GM12878 (cell line): ENCODE measurements around the gene LIMA1.
"Not testable (repeated sequence)": the region's sequence is repeated elsewhere in the genome, so short reads cannot be mapped to it uniquely, and the experiment has no call there.

Source experiments
- BHLHE40 ChIP-seq, 2 experiments: fragments of 450-650 bp in 1 of 2; IDR thresholded peaks; 2 replicates each; pipeline ENCODE4 v1.6.1; 2011 to 2017; ENCODE audit warnings: low read depth in 2 of 2, borderline replicate concordance in 1 of 2, improper control_type of control experiment in 1 of 2, low read length in 1 of 2, mild to moderate bottlenecking in 1 of 2
- CBX5 ChIP-seq: sonication (generic); IDR thresholded peaks from 2 replicates; pipeline ENCODE4 v1.6.1; 2016; ENCODE audit warnings: low read depth, moderate library complexity, mild to moderate bottlenecking, inconsistent platforms
- CEBPB ChIP-seq, 2 experiments: fragments of 150-350 bp in 1 of 2; IDR thresholded peaks; 2 replicates each; pipeline ENCODE4 v1.6.1; 2012 to 2014; ENCODE audit warnings: low read depth in 2 of 2, low read length in 2 of 2, borderline replicate concordance in 1 of 2, inconsistent platforms in 1 of 2
- EP300 ChIP-seq, 2 experiments: fragments of 150-350 bp in 1 of 2; IDR thresholded peaks; 2 replicates each; pipeline ENCODE4 v1.6.1; 2011 to 2012; ENCODE audit warnings: low read depth in 2 of 2, low read length in 2 of 2, borderline replicate concordance in 1 of 2, improper control_type of control experiment in 1 of 2, inconsistent platforms in 1 of 2; ENCODE audit not compliant: control insufficient read depth in 1 of 2
- EZH2 ChIP-seq: IDR thresholded peaks from 2 replicates; pipeline ENCODE4 v1.6.1; 2012; ENCODE audit warnings: low read depth, mild to moderate bottlenecking, control low read depth, inconsistent platforms, low read length, borderline replicate concordance; ENCODE audit not compliant: control insufficient read depth
- MYC ChIP-seq: IDR thresholded peaks from 2 replicates; pipeline ENCODE4 v1.6.1; 2011; ENCODE audit warnings: mild to moderate bottlenecking, low read length, moderate library complexity, inconsistent platforms; ENCODE audit not compliant: insufficient read depth, insufficient replicate concordance, insufficient read length, severe bottlenecking
- POLR2A ChIP-seq: IDR thresholded peaks from 2 replicates; pipeline ENCODE4 v1.6.1; 2011; ENCODE audit warnings: low read depth, mild to moderate bottlenecking, low read length
- SIN3A ChIP-seq: IDR thresholded peaks from 2 replicates; pipeline ENCODE4 v1.6.1; 2012; ENCODE audit warnings: low read depth, low read length, improper control_type of control experiment
- ZZZ3 ChIP-seq: IDR thresholded peaks from 2 replicates; pipeline ENCODE4 v1.6.1; 2011; ENCODE audit warnings: low read depth; ENCODE audit not compliant: control insufficient read depth, insufficient read length
- TF ChIP-seq, protein P1 (sequence below): fragments of 450-650 bp; IDR thresholded peaks from 2 replicates; pipeline ENCODE4 v1.6.1; 2017; ENCODE audit warnings: mild to moderate bottlenecking, low read depth, inconsistent platforms; ENCODE audit not compliant: poor library complexity, severe bottlenecking
- TF ChIP-seq, protein P2 (sequence below): fragments of 450-650 bp; formaldehyde crosslinking; IDR thresholded peaks from 2 replicates; pipeline ENCODE4 v1.4.0; 2020; ENCODE audit warnings: mild to moderate bottlenecking, moderate library complexity
- TF ChIP-seq, protein P3 (sequence below): IDR thresholded peaks from 2 replicates; pipeline ENCODE4 v1.6.1; 2011; ENCODE audit warnings: borderline replicate concordance, low read depth, mild to moderate bottlenecking, moderate library complexity, mixed read lengths, low read length; ENCODE audit not compliant: insufficient read depth; ENCODE audit errors: extremely low read length
- TF ChIP-seq, protein P4 (sequence below): fragments of 450-650 bp; conservative IDR thresholded peaks from 2 replicates; pipeline ENCODE4 v1.6.1; 2017; ENCODE audit warnings: mild to moderate bottlenecking, moderate library complexity
- TF ChIP-seq, protein P5 (sequence below), 3 experiments: IDR thresholded peaks in 2 of 3; conservative IDR thresholded peaks in 1 of 3; 2 replicates each; pipeline ENCODE4 v1.5.1; 2011; ENCODE audit warnings: low read depth in 3 of 3, low read length in 3 of 3, mild to moderate bottlenecking in 3 of 3, control low read depth in 2 of 3, moderate library complexity in 2 of 3, inconsistent platforms in 1 of 3, mixed read lengths in 1 of 3; ENCODE audit not compliant: control insufficient read depth in 2 of 3, insufficient read depth in 1 of 3; ENCODE audit errors: extremely low read depth in 1 of 3

DNA sequence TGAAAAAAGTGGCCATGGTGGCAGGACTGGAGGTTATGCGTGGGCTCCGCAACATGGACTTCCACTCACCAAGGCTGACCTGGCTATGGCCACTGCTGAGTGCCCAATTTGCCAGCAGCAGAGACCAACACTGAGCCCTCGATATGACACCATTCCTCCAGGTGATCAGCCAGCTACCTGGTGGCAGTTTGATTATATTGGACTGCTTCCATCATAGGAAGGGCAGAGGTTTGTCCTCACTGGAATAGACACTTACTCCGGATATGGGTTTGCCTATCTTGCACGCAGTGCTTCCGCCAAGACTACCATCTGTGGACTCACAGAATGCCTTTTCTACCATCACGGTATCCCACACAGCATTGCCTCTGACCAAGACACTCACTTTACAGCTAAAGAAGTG lies 40.8 kb upstream of the LIMA1 start:
- not testable (repeated sequence) for TF ChIP-seq SIN3A; POLR2A; EZH2; CEBPB (IDR thresholded peaks at IDR 0.05; ENCODE audit: borderline replicate concordance in 1 of 2, low read depth in 2 of 2, low read length in 2 of 2); MYC; EP300 (IDR thresholded peaks at IDR 0.05; ENCODE audit: borderline replicate concordance in 1 of 2, control insufficient read depth in 1 of 2, low read depth in 2 of 2, low read length in 2 of 2); ZZZ3; BHLHE40 (IDR thresholded peaks at IDR 0.05; ENCODE audit: borderline replicate concordance in 1 of 2, low read depth in 2 of 2, low read length in 1 of 2); CBX5
- TF ChIP-seq, protein P1, sequence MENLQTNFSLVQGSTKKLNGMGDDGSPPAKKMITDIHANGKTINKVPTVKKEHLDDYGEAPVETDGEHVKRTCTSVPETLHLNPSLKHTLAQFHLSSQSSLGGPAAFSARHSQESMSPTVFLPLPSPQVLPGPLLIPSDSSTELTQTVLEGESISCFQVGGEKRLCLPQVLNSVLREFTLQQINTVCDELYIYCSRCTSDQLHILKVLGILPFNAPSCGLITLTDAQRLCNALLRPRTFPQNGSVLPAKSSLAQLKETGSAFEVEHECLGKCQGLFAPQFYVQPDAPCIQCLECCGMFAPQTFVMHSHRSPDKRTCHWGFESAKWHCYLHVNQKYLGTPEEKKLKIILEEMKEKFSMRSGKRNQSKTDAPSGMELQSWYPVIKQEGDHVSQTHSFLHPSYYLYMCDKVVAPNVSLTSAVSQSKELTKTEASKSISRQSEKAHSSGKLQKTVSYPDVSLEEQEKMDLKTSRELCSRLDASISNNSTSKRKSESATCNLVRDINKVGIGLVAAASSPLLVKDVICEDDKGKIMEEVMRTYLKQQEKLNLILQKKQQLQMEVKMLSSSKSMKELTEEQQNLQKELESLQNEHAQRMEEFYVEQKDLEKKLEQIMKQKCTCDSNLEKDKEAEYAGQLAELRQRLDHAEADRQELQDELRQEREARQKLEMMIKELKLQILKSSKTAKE, result not testable (repeated sequence)
- TF ChIP-seq, protein P2, sequence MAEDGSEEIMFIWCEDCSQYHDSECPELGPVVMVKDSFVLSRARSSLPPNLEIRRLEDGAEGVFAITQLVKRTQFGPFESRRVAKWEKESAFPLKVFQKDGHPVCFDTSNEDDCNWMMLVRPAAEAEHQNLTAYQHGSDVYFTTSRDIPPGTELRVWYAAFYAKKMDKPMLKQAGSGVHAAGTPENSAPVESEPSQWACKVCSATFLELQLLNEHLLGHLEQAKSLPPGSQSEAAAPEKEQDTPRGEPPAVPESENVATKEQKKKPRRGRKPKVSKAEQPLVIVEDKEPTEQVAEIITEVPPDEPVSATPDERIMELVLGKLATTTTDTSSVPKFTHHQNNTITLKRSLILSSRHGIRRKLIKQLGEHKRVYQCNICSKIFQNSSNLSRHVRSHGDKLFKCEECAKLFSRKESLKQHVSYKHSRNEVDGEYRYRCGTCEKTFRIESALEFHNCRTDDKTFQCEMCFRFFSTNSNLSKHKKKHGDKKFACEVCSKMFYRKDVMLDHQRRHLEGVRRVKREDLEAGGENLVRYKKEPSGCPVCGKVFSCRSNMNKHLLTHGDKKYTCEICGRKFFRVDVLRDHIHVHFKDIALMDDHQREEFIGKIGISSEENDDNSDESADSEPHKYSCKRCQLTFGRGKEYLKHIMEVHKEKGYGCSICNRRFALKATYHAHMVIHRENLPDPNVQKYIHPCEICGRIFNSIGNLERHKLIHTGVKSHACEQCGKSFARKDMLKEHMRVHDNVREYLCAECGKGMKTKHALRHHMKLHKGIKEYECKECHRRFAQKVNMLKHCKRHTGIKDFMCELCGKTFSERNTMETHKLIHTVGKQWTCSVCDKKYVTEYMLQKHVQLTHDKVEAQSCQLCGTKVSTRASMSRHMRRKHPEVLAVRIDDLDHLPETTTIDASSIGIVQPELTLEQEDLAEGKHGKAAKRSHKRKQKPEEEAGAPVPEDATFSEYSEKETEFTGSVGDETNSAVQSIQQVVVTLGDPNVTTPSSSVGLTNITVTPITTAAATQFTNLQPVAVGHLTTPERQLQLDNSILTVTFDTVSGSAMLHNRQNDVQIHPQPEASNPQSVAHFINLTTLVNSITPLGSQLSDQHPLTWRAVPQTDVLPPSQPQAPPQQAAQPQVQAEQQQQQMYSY (CRISPR knock-in tag), result not testable (repeated sequence)
- TF ChIP-seq, protein P3, sequence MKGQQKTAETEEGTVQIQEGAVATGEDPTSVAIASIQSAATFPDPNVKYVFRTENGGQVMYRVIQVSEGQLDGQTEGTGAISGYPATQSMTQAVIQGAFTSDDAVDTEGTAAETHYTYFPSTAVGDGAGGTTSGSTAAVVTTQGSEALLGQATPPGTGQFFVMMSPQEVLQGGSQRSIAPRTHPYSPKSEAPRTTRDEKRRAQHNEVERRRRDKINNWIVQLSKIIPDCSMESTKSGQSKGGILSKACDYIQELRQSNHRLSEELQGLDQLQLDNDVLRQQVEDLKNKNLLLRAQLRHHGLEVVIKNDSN, result not testable (repeated sequence)
- TF ChIP-seq, protein P4, sequence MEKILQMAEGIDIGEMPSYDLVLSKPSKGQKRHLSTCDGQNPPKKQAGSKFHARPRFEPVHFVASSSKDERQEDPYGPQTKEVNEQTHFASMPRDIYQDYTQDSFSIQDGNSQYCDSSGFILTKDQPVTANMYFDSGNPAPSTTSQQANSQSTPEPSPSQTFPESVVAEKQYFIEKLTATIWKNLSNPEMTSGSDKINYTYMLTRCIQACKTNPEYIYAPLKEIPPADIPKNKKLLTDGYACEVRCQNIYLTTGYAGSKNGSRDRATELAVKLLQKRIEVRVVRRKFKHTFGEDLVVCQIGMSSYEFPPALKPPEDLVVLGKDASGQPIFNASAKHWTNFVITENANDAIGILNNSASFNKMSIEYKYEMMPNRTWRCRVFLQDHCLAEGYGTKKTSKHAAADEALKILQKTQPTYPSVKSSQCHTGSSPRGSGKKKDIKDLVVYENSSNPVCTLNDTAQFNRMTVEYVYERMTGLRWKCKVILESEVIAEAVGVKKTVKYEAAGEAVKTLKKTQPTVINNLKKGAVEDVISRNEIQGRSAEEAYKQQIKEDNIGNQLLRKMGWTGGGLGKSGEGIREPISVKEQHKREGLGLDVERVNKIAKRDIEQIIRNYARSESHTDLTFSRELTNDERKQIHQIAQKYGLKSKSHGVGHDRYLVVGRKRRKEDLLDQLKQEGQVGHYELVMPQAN, result not testable (repeated sequence)
- TF ChIP-seq, protein P5, sequence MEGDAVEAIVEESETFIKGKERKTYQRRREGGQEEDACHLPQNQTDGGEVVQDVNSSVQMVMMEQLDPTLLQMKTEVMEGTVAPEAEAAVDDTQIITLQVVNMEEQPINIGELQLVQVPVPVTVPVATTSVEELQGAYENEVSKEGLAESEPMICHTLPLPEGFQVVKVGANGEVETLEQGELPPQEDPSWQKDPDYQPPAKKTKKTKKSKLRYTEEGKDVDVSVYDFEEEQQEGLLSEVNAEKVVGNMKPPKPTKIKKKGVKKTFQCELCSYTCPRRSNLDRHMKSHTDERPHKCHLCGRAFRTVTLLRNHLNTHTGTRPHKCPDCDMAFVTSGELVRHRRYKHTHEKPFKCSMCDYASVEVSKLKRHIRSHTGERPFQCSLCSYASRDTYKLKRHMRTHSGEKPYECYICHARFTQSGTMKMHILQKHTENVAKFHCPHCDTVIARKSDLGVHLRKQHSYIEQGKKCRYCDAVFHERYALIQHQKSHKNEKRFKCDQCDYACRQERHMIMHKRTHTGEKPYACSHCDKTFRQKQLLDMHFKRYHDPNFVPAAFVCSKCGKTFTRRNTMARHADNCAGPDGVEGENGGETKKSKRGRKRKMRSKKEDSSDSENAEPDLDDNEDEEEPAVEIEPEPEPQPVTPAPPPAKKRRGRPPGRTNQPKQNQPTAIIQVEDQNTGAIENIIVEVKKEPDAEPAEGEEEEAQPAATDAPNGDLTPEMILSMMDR (IDR thresholded peaks at IDR 0.05 in 2 of 3, conservative IDR thresholded peaks at IDR 0.05 in 1 of 3; ENCODE audit: control insufficient read depth in 2 of 3, extremely low read depth in 1 of 3, insufficient read depth in 1 of 3, low read depth in 3 of 3, low read length in 3 of 3), result not testable (repeated sequence)
